GM06990 (cell line): ENCODE results near the gene APOC1.

ENCODE experiments used
- DNase-seq: peaks from one replicate; pipeline ENCODE4 v3.0.0-alpha.2; 2011; ENCODE audit not compliant: insufficient read length; ENCODE audit errors: extremely low read depth
- H3K27me3 ChIP-seq: replicated peaks from 2 replicates; pipeline ENCODE4 v1.6.0; 2011; ENCODE audit warnings: low read length; ENCODE audit not compliant: control insufficient read depth, insufficient read depth
- H3K36me3 ChIP-seq: 2 replicates; pipeline ENCODE4 v1.5.1; 2011; ENCODE audit warnings: low read length; ENCODE audit not compliant: control insufficient read depth, insufficient read depth
- H3K4me3 ChIP-seq: replicated peaks from 2 replicates; pipeline ENCODE4 v1.5.1; 2011; ENCODE audit warnings: low read depth, mild to moderate bottlenecking, control low read depth, low read length
- TF ChIP-seq, protein P1 (sequence below): IDR thresholded peaks from 2 replicates; pipeline ENCODE4 v1.5.1; 2011; ENCODE audit warnings: low read length, control low read depth, mild to moderate bottlenecking, inconsistent platforms; ENCODE audit not compliant: insufficient read depth, poor library complexity, severe bottlenecking

APOC1 gene

DNA sequence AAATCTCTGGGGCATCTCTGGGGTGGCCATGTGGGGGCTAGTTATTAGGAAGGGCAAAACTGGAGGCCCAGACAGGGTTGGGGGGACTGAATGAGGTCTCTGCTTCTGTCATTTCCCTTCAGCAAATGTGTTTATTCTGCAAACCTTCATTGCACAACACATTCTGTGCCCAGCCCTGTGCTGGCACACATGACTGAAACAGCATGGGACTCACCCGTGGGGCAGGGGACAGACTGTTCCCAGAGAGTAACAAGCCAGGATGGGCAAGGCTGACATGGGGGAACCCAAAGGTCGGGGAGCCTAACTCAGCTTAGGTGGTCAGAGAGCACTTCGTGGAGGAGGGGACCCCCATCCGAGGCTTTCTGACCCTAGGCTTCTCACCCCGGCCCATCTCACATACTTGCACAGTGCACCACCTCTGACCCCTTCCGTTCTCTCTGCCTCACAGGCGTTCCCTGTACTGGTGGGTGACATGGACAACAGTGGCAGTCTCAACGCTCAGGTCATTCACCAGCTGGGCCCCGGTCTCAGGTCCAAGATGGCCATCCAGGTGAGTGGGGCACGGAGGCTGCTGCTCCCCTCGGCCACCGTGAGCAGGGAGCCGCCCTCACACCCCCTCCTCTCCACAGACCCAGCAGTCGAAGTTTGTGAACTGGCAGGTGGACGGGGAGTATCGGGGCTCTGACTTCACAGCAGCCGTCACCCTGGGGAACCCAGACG, 20.9 kb upstream of the APOC1 start:
- no peak for DNase-seq
- H3K4me3 ChIP-seq = no peak overlapping the region
- peaks cover 43% of the 10 kb centered on the region for H3K36me3 ChIP-seq
- TF ChIP-seq, protein P1, sequence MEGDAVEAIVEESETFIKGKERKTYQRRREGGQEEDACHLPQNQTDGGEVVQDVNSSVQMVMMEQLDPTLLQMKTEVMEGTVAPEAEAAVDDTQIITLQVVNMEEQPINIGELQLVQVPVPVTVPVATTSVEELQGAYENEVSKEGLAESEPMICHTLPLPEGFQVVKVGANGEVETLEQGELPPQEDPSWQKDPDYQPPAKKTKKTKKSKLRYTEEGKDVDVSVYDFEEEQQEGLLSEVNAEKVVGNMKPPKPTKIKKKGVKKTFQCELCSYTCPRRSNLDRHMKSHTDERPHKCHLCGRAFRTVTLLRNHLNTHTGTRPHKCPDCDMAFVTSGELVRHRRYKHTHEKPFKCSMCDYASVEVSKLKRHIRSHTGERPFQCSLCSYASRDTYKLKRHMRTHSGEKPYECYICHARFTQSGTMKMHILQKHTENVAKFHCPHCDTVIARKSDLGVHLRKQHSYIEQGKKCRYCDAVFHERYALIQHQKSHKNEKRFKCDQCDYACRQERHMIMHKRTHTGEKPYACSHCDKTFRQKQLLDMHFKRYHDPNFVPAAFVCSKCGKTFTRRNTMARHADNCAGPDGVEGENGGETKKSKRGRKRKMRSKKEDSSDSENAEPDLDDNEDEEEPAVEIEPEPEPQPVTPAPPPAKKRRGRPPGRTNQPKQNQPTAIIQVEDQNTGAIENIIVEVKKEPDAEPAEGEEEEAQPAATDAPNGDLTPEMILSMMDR = no peak
- H3K27me3 ChIP-seq = no peaks in the 10 kb centered on the region

DNA sequence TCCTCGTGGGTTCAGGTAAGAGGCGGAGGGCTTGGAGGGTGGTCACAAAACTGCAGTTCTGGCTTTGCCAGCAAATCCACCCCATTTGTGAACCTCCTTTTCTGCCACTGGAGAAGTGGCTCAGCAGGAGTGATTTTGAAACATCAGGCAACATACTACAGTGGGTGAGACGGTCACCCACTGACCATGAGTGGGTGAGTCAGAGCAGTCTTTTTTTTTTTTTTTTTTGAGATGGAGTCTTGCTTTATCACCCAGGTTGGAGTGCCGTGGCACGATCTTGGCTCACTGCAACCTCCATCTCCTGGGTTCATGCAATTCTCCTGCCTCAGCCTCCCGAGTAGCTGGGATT, 20.4 kb upstream of the APOC1 start:
- TF ChIP-seq, protein P1 = no peak
- Histone ChIP-seq H3K27me3 (no peaks in the 10 kb centered on the region), H3K36me3 (peaks cover 43% of the 10 kb centered on the region), H3K4me3 (no peak overlapping the region)
- DNase-seq = no peak

DNA sequence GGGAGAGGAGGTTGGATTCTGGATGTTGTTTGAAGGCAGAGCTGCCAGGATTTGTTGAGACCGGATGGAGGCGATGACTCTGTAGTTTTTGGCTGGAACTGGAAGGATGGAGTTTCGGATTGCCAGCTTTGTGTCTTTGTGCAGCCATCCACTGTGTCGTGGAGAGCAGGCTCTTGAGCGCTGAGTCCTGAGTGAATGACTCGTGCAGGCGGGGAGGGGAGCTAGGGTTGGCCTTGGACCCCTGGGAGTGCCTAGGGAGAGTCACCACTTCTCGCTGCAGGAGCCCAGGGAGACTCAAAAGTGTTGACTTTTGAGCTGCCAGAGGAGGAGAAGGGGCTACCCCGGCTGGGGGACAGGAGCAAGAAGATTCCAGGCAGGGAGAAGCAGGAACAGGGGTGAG, 19.5 kb upstream of the APOC1 start:
- DNase-seq = no peak
- Histone ChIP-seq H3K27me3 (no peaks in the 10 kb centered on the region), H3K4me3 (no peak overlapping the region), H3K36me3 (peaks cover 45% of the 10 kb centered on the region)
- TF ChIP-seq, protein P1 = no peak

DNA sequence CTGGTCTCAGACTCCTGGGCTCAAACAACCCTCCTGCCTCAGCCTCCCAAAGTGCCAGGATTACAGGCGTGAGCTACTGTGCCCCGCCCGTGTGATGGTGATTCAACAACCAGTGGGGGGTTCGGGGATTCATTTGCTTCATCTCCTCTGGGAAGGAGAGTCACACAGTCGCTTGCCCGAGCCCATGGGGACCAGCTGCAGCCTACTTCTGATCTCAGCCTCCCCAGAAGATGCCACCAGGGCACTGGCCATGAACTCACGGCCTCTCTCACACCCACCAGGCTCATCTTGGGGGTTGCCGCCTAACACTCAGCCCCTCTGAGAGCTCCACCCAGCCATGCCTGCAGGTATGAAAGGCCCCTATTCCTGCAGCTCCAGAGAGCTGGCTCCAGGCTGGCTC, 16.6 kb upstream of the APOC1 start:
- Histone ChIP-seq H3K4me3 (no peak overlapping the region), H3K27me3 (no peaks in the 10 kb centered on the region), H3K36me3 (peaks cover 57% of the 10 kb centered on the region)
- TF ChIP-seq, protein P1 = no peak
- DNase-seq = no peak

DNA sequence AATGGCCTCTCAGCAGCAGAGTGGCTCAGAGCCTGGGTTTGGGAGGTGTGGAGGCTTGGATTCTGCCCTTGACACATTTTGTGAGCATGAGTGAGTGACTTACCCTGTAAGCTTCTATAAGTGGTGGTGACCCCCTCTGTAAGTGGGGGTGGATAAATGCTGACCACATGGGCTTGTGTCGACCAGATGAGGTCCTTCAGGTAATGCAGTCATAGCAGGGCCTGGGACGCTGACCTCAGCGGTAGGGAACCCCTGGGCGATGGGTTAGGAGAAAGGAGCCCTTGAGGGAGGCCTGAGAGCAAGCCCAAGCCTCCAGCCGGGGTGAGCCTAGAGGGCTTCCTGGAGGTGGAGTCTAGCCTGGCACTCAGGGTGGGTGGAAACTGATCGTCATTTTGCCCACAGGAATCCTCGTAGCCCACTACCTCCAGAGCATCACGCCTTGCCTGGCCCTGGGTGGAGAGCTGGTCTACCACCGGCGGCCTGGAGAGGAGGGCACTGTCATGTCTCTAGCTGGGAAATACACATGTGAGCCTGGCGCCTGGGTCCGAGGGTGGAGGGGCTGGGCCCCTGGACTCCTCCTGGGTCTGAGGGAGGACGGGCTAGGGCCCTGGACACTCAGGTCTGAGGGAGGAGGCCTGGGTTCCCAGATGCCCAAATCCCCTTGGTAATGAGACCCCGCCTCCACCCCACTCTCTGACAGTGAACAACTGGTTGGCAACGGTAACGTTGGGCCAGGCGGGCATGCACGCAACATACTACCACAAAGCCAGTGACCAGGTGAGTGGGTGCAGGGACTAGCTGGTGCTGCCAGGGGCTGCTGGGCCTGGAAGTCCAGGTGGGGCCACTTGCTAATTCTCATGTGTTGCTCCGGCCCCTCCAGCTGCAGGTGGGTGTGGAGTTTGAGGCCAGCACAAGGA, 13.8 kb upstream of the APOC1 start:
- TF ChIP-seq, protein P1 = no peak
- Histone ChIP-seq H3K27me3 (no peaks in the 10 kb centered on the region; the same call in 1 of the 2 replicates), H3K4me3 (no peak overlapping the region), H3K36me3 (peaks cover 44% of the 10 kb centered on the region)
- no peak for DNase-seq
